DOHH2 (cell line): ENCODE measurements around the gene ZNF366.

Experiments used
- EZH2phosphoT487 ChIP-seq: fragments of 200-600 bp; sonication (generic); IDR thresholded peaks from 2 replicates; pipeline ENCODE4 v1.6.1; 2017; ENCODE audit warnings: borderline replicate concordance, mild to moderate bottlenecking, antibody characterized with exemption, low read length, moderate library complexity, mixed read lengths
- TF ChIP-seq, protein P1 (sequence below): fragments of 200-600 bp; sonication (generic); IDR thresholded peaks from one replicate; pipeline ENCODE4 v1.5.1; 2014; ENCODE audit warnings: antibody characterized with exemption, mild to moderate bottlenecking, low read depth, low read length; ENCODE audit not compliant: poor library complexity, severe bottlenecking

DNA sequence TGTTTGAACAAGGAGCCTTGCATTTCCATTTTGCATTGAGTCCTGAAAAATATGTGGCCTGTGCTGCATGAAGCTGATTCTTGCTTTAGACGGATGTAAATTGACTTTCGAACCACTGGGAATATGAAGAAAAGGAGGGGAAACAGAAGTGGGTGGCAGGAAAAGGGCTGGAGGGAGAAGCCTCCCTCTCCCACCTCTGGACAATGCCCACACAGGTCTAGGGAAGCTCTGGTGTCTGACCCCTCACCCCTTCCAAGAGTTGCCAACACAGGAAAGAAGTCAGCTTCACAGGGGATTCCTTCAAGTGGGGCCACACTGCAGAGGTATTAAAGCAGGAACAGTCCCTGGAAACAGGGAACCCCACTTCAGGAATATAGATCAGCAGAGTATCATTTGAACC is 52.2 kb downstream of the ZNF366 start:
- TF ChIP-seq, protein P1, sequence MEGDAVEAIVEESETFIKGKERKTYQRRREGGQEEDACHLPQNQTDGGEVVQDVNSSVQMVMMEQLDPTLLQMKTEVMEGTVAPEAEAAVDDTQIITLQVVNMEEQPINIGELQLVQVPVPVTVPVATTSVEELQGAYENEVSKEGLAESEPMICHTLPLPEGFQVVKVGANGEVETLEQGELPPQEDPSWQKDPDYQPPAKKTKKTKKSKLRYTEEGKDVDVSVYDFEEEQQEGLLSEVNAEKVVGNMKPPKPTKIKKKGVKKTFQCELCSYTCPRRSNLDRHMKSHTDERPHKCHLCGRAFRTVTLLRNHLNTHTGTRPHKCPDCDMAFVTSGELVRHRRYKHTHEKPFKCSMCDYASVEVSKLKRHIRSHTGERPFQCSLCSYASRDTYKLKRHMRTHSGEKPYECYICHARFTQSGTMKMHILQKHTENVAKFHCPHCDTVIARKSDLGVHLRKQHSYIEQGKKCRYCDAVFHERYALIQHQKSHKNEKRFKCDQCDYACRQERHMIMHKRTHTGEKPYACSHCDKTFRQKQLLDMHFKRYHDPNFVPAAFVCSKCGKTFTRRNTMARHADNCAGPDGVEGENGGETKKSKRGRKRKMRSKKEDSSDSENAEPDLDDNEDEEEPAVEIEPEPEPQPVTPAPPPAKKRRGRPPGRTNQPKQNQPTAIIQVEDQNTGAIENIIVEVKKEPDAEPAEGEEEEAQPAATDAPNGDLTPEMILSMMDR, result no peak
- TF ChIP-seq EZH2phosphoT487, result no peak
